Lower lobe of right lung (tissue), 2 donors: ENCODE data around the gene TOM1L2. TPM values are rescaled to one million over a fixed set of nuclear protein-coding genes. Genes with fewer than 3 reads are reported as not detected.

ENCODE experiments used
- ATAC-seq, 2 donors: fragments of 200-7000 bp; cut with Tn5 transposase; one replicate each; pipeline ENCODE4 v1.9.1; 2020 to 2022; ENCODE audit warnings: mild to moderate bottlenecking in 2 of 2, moderate library complexity in 2 of 2
- DNase-seq: peaks from one replicate; pipeline ENCODE4 v3.0.0-alpha.2; 2020
- H3K27ac ChIP-seq: fragments of 200-600 bp; one replicate; pipeline ENCODE4 v1.8.0; 2022
- H3K27me3 ChIP-seq: fragments of 200-600 bp; one replicate; pipeline ENCODE4 v1.8.0; 2022; ENCODE audit warnings: low read depth
- H3K36me3 ChIP-seq: fragments of 200-600 bp; one replicate; pipeline ENCODE4 v1.8.0; 2022; ENCODE audit warnings: mild to moderate bottlenecking
- H3K4me1 ChIP-seq: fragments of 200-600 bp; one replicate; pipeline ENCODE4 v1.8.0; 2022
- H3K4me3 ChIP-seq: fragments of 200-600 bp; one replicate; pipeline ENCODE4 v1.8.0; 2022; ENCODE audit warnings: mild to moderate bottlenecking
- H3K9me3 ChIP-seq: fragments of 200-600 bp; one replicate; pipeline ENCODE4 v1.8.0; 2022
- CTCF ChIP-seq: fragments of 200-600 bp; IDR thresholded peaks from one replicate; pipeline ENCODE4 v1.8.0; 2022; ENCODE audit warnings: antibody characterized with exemption, mild to moderate bottlenecking
- intact Hi-C: fragments of 100-400 bp; cut with DNase I; formaldehyde crosslinking; loops from one replicate; pipeline ENCODE4 v1.11.0; 2022
- total RNA-seq: library from RNA; stranded (reverse); fragmentation: NEBNext Ultra II Directional; extraction: Animal tissue kit (Norgen Biotek cat#: 25700); gene quantifications from one replicate; pipeline ENCODE4 v1.2.1, GENCODE V29; 2021
- donor health status: DM: no; HTN: yes; CAD: no; lungs with severe emphysema.

Gene TOM1L2
- total RNA-seq, 1 donor from 2014 or later, result 63.4 TPM

GRCh38 chr17:17852930-17853329 lies 119.3 kb downstream of the TOM1L2 start:
- Histone ChIP-seq H3K4me1 (peaks cover 50% of the 10 kb centered on the region), H3K36me3 (no peaks in the 10 kb centered on the region), H3K27ac (no peak overlapping the region), H3K9me3 (no peaks in the 10 kb centered on the region), H3K27me3 (no peaks in the 10 kb centered on the region), H3K4me3 (no peak overlapping the region)
- no peak for TF ChIP-seq CTCF
- intact Hi-C loops, result no loop called here
- ATAC-seq (no peak), DNase-seq (no peak)

- no peak for TF ChIP-seq CTCF
- ATAC-seq (no peak), DNase-seq (no peak)
- intact Hi-C loops, result no loop called here
- H3K4me1 ChIP-seq, result peaks cover 59% of the 10 kb centered on the region
- no peaks in the 10 kb centered on the region for H3K9me3 ChIP-seq
- H3K27ac ChIP-seq, result no peak overlapping the region
- H3K4me3 ChIP-seq, result no peak overlapping the region
- no peaks in the 10 kb centered on the region for H3K27me3 ChIP-seq
- H3K36me3 ChIP-seq, result peaks cover 8% of the 10 kb centered on the region
Measured at GRCh38 chr17:17851103-17852002, 120.8 kb downstream of the TOM1L2 start.

- H3K36me3 ChIP-seq, result peaks cover 9% of the 10 kb centered on the region
- DNase-seq, result peak; percentile 70
- no peaks in the 10 kb centered on the region for H3K27me3 ChIP-seq
- peak overlapping the region; percentile 86 for H3K27ac ChIP-seq
- H3K4me3 ChIP-seq, result no peak overlapping the region
- intact Hi-C loops, result no loop called here
- peak; percentile 64 to 71 for ATAC-seq
- H3K9me3 ChIP-seq, result no peaks in the 10 kb centered on the region
- H3K4me1 ChIP-seq, result peaks cover 59% of the 10 kb centered on the region
- peak; percentile 32 for TF ChIP-seq CTCF
Measured at GRCh38 chr17:17849845-17850373, 122.3 kb downstream of the TOM1L2 start.

GRCh38 chr17:17849147-17849820 lies 122.9 kb downstream of the TOM1L2 start:
- peak overlapping the region; percentile 86 for H3K27ac ChIP-seq
- no peak for TF ChIP-seq CTCF
- DNase-seq (peak; percentile 90), ATAC-seq (peak; percentile 89 to 90)
- no peaks in the 10 kb centered on the region for H3K27me3 ChIP-seq
- peaks cover 9% of the 10 kb centered on the region for H3K36me3 ChIP-seq
- H3K4me3 ChIP-seq, result no peak overlapping the region
- intact Hi-C loops, result no loop called here
- no peaks in the 10 kb centered on the region for H3K9me3 ChIP-seq
- peaks cover 61% of the 10 kb centered on the region for H3K4me1 ChIP-seq

GRCh38 chr17:17848311-17849082 lies 123.7 kb downstream of the TOM1L2 start:
- no peaks in the 10 kb centered on the region for H3K27me3 ChIP-seq
- ATAC-seq (peak in 1 of 2 donors; percentile 2), DNase-seq (no peak)
- peaks cover 62% of the 10 kb centered on the region for H3K4me1 ChIP-seq
- intact Hi-C loops, result no loop called here
- H3K9me3 ChIP-seq, result no peaks in the 10 kb centered on the region
- H3K4me3 ChIP-seq, result no peak overlapping the region
- H3K36me3 ChIP-seq, result peaks cover 9% of the 10 kb centered on the region
- TF ChIP-seq CTCF, result no peak
- peak overlapping the region; percentile 86 for H3K27ac ChIP-seq
